Heart left ventricle (tissue), 13 donors: Measurements from ENCODE around the gene DDA1.

ENCODE experiments used
- CTCF ChIP-seq, 12 donors: fragments of 200-600 bp; sonication (generic) in 4 of 12; IDR thresholded peaks; one replicate each; pipeline versions ENCODE4 v1.5.0 to v1.8.0; 2018 to 2022; ENCODE audit warnings: antibody characterized with exemption in 12 of 12, mild to moderate bottlenecking in 5 of 12
- POLR2A ChIP-seq, 2 donors: fragments of 450-650 bp; IDR thresholded peaks; one replicate each; pipeline ENCODE4 v1.6.1; 2017; ENCODE audit warnings: antibody characterized with exemption in 2 of 2, mild to moderate bottlenecking in 2 of 2, moderate library complexity in 2 of 2
- donor health status: ischemic (EF 13 %, LVEDD 7.1; RV severe dilation, severe dysfunction).
- donor health status: DM: no; HTN: yes; CAD: no.
- donor health status: DM: no; HTN: no; CAD: no.
- donor health status: ischemic (EF 25% LVEDD 6.9; RV normal size, moderate dysfunction).
- donor health status: ischemic (EF 25% LVEDD 5.7; RV mildly dilated, moderate dysfunction).
- donor health status: ischemic (EF 35%, LVEDD 5.7; RV mildly dilated, moderate dysfunction).
- donor health status: nonischemic (EF 11% LVEDD 7.7; RV severe dilation, severe dysfunction).
- donor health status: DM: yes; HTN: yes; CAD: no.
- donor health status: PGD.
- donor health status: ischemic (EF 29% LVEDD 5.4; RV normal size, mild dysfunction).
- donor health status: nonischemic (EF 23%, LVEDD 6.1; RV moderate dilation, normal function).

GRCh38 chr19:17292301-17293074, 16.9 kb upstream of the DDA1 start:
- TF ChIP-seq CTCF (IDR thresholded peaks at IDR 0.05) (peak; percentile 46 to 78 (median 62)), POLR2A (IDR thresholded peaks at IDR 0.05) (no peak)
